Smooth muscle cell of the brain vasculature (primary cell): ENCODE results near the gene UBE3D.
A peak's percentile ranks its signal among the peaks of the same experiment; 100 is the strongest.

Experiments
- DNase-seq: peaks from one replicate; pipeline ENCODE4 v3.0.0-alpha.2; 2012; ENCODE audit warnings: low read depth, low spot score

The UBE3D gene, protein sequence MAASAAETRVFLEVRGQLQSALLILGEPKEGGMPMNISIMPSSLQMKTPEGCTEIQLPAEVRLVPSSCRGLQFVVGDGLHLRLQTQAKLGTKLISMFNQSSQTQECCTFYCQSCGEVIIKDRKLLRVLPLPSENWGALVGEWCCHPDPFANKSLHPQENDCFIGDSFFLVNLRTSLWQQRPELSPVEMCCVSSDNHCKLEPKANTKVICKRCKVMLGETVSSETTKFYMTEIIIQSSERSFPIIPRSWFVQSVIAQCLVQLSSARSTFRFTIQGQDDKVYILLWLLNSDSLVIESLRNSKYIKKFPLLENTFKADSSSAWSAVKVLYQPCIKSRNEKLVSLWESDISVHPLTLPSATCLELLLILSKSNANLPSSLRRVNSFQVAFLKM

GRCh38 chr6:83065511-83066192 lies at the start of gene UBE3D:
Gene UBE3D, minus strand, starts transcription at chr6:83065841. Its CDS starts 123 bp downstream, at chr6:83065718.
- peak; percentile 47 for DNase-seq

GRCh38 chr6:83114164-83114563 lies 48.5 kb upstream of the UBE3D start:
- no peak for DNase-seq

DNA sequence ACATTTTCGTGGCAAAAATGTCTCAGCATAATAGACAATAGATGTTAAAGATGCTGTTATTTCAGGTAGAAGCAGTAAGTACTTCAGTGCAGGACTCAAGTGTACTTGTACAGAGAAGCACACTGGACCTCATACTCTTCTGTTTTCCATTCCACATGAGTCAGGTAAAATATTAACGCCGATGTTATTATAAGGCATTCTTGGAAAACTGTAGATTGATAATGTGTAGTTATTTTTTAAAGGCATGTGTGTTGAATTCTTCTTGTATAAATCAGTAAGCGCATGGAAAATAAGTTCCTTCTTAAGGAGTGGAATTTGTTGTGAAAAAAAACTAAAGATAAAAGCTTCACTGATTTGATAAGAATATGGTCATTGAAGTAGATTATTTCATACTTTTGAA lies 47.6 kb upstream of the UBE3D start:
- no peak for DNase-seq

DNA sequence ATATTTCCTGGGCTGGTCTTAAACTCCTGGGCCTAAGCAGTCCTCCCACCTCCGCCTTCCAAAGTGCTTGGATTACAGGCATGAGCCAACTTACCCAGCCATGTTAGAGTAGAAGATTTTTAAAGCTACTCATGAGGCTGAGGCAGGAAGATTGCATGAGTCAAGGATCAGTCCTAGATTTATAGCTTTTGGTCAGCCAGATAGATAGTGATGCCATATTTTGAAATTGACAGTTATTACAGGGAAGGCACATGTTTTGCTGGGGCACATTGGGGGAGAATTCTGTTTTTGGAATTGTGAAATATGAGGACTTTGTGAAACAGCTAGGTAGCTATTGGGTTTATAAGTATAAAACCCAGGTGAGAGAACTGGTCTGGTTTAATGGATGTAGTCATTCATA lies 42.7 kb upstream of the UBE3D start:
- DNase-seq = no peak

GRCh38 chr6:83098589-83098988 lies 32.9 kb upstream of the UBE3D start:
- no peak for DNase-seq

DNA sequence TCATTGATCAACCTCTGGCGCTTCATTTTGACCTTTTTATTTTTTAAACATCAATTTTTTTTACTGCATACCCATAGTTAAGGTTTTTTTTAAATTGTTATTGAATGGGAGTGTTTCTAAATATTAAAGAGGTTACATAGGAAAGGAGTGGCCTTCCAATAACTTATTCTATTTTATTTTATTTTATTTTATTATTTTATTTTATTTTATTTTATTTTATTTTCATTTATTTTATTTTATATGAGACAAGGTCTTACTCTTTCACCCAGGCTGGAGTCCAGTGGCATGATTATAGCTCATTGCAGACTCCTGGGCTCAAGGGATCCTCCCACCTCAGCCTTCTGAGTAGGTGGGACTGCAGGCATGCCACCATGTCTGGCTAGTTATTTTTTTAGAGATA lies 32.0 kb upstream of the UBE3D start:
- no peak for DNase-seq

DNA sequence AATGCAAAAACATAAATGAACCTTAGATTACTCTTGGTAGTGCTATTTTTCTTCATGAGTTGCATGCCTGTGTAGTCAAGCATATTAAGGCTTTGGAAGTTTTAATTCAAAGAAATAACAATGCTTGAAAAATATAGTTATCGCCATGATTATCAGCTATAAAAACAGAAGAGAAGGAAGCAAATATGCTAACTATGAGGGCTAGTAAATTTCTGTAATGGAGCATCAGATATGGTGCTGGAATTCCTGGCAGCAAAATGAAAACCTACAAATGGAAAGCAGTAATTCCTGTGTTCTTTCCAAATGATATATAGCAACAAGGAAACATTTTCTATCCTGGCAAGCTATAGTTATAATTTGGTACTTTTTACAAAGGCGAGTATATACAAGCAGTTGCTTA lies 31.6 kb upstream of the UBE3D start:
- no peak for DNase-seq

DNA sequence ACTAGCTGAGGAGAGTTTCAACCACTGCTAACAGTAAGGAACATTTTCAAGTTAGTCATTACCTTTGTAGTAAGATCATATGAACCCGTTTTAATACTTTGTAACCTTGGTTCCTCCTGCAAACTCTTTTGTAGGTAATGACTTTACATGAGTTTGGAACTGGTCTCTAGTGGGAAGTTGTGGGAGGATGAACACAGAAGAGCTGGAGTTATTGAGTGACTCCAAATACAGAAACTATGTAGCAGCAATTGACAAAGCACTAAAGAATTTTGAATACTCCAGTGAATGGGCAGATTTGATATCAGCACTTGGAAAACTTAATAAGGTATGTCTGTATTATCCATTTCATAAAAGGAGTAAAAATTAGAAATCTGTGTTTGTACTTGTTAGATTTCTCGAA lies 31.1 kb upstream of the UBE3D start:
- DNase-seq = no peak

DNA sequence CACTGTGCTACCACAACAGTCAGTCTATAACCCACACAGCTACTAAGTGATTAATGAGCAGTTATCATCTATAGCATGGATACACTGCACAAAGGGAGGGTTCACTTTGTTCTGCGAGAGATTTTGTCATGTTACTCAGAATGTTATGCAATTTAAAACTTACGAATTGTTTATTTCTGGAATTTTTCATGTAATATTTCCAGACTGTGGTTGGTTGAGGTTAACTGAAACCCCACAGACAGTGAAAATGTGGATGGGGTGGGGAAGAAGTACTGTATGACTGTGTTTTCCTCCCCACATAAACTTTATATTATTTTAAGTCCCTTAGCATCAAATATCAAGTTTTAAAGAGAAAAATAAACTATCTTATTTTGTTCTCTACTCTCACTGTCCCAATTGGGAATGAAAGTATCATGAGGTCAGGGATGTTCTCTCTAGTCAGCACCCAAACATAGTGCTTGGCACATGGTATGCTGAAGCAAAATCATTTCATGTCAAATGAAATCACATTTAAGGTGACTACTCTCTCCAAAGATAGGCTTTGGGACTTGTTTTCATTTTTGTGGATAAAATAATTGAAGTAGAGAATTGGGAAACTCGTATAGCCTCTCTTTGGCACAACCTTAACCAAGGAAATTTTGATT lies 27.2 kb upstream of the UBE3D start:
- no peak for DNase-seq

- no peak for DNase-seq
These were observed 21.1 kb upstream of the UBE3D start for GRCh38 chr6:83086751-83087150.

GRCh38 chr6:83083476-83083875 lies 17.8 kb upstream of the UBE3D start:
- no peak for DNase-seq

GRCh38 chr6:83073615-83074014 lies 8.0 kb upstream of the UBE3D start:
- DNase-seq = no peak

- DNase-seq = no peak
These were observed 7.1 kb upstream of the UBE3D start for GRCh38 chr6:83072726-83073125.

GRCh38 chr6:83071707-83072106 lies 6.1 kb upstream of the UBE3D start:
- no peak for DNase-seq

GRCh38 chr6:83071023-83071422 lies 5.4 kb upstream of the UBE3D start:
- no peak for DNase-seq

GRCh38 chr6:83069633-83070032 lies 4.0 kb upstream of the UBE3D start:
- no peak for DNase-seq

DNA sequence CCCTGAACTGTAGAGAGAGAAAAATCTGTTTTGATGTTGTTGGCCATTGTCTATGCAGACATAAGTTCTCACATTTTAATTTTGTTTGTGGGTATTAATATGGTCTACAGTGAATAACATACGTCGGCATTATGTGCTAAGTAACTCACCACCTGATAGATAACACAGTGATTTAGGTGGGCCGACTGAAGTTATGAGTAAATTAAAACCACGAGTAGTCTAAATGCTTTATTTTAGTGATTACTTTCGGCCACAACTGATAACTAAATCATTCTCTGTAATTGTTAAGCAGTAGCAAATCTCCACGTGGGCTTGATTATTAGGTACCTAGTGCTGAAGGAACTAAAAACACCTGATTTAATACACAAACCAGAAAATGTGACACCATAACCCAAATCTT lies 3.0 kb upstream of the UBE3D start:
- DNase-seq = no peak

GRCh38 chr6:83067448-83068439 lies 2.1 kb upstream of the UBE3D start, which contains the start of gene DOP1A:
Gene DOP1A, plus strand, starts transcription at chr6:83067671. Its CDS starts 29,307 bp downstream, at chr6:83096978.
- DNase-seq = peak; percentile 89

- DNase-seq = peak; percentile 35
These were observed 3.4 kb downstream of the UBE3D start for GRCh38 chr6:83062225-83062624.

DNA sequence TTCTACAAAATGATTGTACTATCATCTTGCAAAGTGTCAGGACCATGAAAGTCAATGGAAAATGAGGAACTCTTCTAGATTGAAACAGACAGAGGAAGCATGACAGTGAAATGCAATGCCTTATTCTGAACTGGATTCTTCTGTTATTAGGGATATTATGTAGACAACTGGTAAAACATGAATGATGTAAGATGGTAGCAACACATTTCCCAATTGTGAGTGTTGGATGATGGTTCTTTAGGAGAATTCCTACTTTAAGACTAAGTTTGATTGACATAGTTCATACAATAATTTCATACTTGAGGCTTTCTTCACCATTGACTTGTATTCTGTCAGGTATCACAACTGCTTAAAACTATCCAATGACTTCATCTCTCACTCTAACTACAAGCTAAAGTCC lies 4.5 kb downstream of the UBE3D start:
- DNase-seq = no peak

DNA sequence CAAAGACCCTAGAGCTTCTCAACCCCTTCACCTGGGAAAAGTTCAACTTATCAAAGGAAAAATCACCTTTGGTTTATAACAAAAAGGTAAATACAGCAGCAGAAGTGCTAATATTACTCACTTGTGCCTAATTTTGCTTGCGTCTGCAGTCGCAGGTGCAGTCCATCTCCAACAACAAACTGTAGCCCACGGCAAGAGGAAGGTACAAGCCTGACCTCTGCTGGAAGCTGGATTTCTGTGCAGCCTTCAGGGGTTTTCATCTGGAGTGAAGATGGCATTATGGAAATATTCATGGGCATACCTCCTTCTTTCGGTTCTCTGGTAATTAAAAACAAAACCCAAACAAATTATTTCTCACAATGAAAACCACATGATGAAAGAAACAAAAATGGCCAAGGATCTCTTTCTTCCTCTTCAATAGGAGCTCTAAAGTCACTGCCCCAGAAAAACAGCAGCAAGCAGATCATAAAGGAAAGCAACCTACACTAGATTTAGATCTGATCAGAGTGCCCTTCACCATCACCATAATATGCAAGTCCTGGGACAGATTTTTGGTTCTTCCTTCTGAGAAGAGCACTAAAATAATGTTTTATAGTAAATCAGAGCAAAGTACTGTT lies 7.8 kb downstream of the UBE3D start:
- DNase-seq = peak; percentile 15
